MM.1S (cell line): ENCODE measurements around the gene EML6.

Experiments used
- DNase-seq: peaks from one replicate; pipeline ENCODE4 v3.0.0-alpha.2; 2015
- H2AFZ ChIP-seq: fragments of 300-600 bp; sonication (generic); 2 replicates; pipeline ENCODE4 v1.6.0; 2016; ENCODE audit warnings: antibody characterized with exemption, low read length
- H3F3A ChIP-seq: fragments of 300-600 bp; sonication (generic); 2 replicates; pipeline ENCODE4 v1.6.1; 2016; ENCODE audit warnings: mild to moderate bottlenecking, antibody characterized with exemption, low read length, moderate library complexity, mixed read lengths; ENCODE audit not compliant: insufficient read depth
- H3K27ac ChIP-seq: fragments of 300-600 bp; sonication (generic); 2 replicates; pipeline ENCODE4 v1.5.1; 2016; ENCODE audit warnings: mild to moderate bottlenecking, low read length
- H3K27me3 ChIP-seq: fragments of 300-600 bp; sonication (generic); replicated peaks from 2 replicates; pipeline ENCODE4 v1.6.0; 2016; ENCODE audit warnings: low read length; ENCODE audit not compliant: insufficient read depth
- H3K36me3 ChIP-seq: fragments of 300-600 bp; sonication (generic); replicated peaks from 2 replicates; pipeline ENCODE4 v1.6.1; 2016; ENCODE audit warnings: mild to moderate bottlenecking, low read length, mixed read lengths; ENCODE audit not compliant: insufficient read depth
- H3K4me1 ChIP-seq: fragments of 300-600 bp; sonication (generic); 2 replicates; pipeline ENCODE4 v1.6.1; 2016; ENCODE audit warnings: low read length, mixed read lengths
- H3K4me2 ChIP-seq: fragments of 300-600 bp; sonication (generic); 2 replicates; pipeline ENCODE4 v1.6.0; 2016; ENCODE audit warnings: low read depth, low read length
- H3K4me3 ChIP-seq: fragments of 300-600 bp; sonication (generic); 2 replicates; pipeline ENCODE4 v1.5.1; 2016; ENCODE audit warnings: low read length, mixed read lengths
- H3K79me2 ChIP-seq: fragments of 300-600 bp; sonication (generic); 2 replicates; pipeline ENCODE4 v1.6.1; 2016; ENCODE audit warnings: mixed run types, low read length, mixed read lengths
- H3K9ac ChIP-seq: fragments of 300-600 bp; sonication (generic); 2 replicates; pipeline ENCODE4 v1.6.1; 2016; ENCODE audit warnings: low read length, mixed read lengths
- H3K9me2 ChIP-seq: fragments of 300-600 bp; sonication (generic); replicated peaks from 2 replicates; pipeline ENCODE4 v1.6.1; 2016; ENCODE audit warnings: mild to moderate bottlenecking, low read length, mixed read lengths; ENCODE audit not compliant: insufficient read depth
- H3K9me3 ChIP-seq: fragments of 300-600 bp; sonication (generic); replicated peaks from 2 replicates; pipeline ENCODE4 v1.6.1; 2016; ENCODE audit warnings: mild to moderate bottlenecking, low read length, mixed read lengths; ENCODE audit not compliant: insufficient read depth
- H4K20me1 ChIP-seq: fragments of 300-600 bp; sonication (generic); 2 replicates; pipeline ENCODE4 v1.6.1; 2016; ENCODE audit warnings: mild to moderate bottlenecking, low read length, moderate library complexity, mixed read lengths; ENCODE audit not compliant: insufficient read depth
- CTCF ChIP-seq: fragments of 300-600 bp; sonication (generic); IDR thresholded peaks from 2 replicates; pipeline ENCODE4 v1.5.1; 2016; ENCODE audit warnings: antibody characterized with exemption, low read length, mixed read lengths
- EZH2 ChIP-seq: fragments of 300-600 bp; sonication (generic); optimal IDR thresholded peaks from 2 replicates; pipeline ENCODE3; 2017; ENCODE audit warnings: low read depth, mild to moderate bottlenecking, antibody characterized with exemption, low read length, mixed read lengths
- EZH2phosphoT487 ChIP-seq: fragments of 300-600 bp; sonication (generic); IDR thresholded peaks from 2 replicates; pipeline ENCODE4 v1.6.1; 2018; ENCODE audit warnings: antibody characterized with exemption, low read length

The EML6 gene

GRCh38 chr2:54676656-54677055 lies 46.8 kb upstream of the EML6 start:
- H3K9ac ChIP-seq: no peak overlapping the region
- no peak for DNase-seq
- H3K27ac ChIP-seq: no peak overlapping the region
- TF ChIP-seq EZH2 (no peak), CTCF (no peak), EZH2phosphoT487 (no peak)
- H3K4me3 ChIP-seq: no peak overlapping the region
- no peaks in the 10 kb centered on the region for H3K9me3 ChIP-seq
- H3K4me1 ChIP-seq: peaks cover 36% of the 10 kb centered on the region
- no peaks in the 10 kb centered on the region for H3K9me2 ChIP-seq
- no peaks in the 10 kb centered on the region for H3K79me2 ChIP-seq
- H4K20me1 ChIP-seq: no peaks in the 10 kb centered on the region
- H3K36me3 ChIP-seq: no peaks in the 10 kb centered on the region
- peak overlapping the region; percentile 19; the same call in 1 of the 2 replicates for H3K4me2 ChIP-seq
- H2AFZ ChIP-seq: no peak overlapping the region
- peaks cover 28% of the 10 kb centered on the region for H3F3A ChIP-seq
- no peaks in the 10 kb centered on the region for H3K27me3 ChIP-seq

GRCh38 chr2:54677476-54678265 lies 45.8 kb upstream of the EML6 start:
- Histone ChIP-seq H3K9ac (no peak overlapping the region), H3K9me3 (no peaks in the 10 kb centered on the region), H3K4me3 (no peak overlapping the region), H3K27ac (peak overlapping the region; percentile 19; the same call in 1 of the 2 replicates), H3K9me2 (no peaks in the 10 kb centered on the region), H3F3A (peaks cover 22% of the 10 kb centered on the region), H3K27me3 (no peaks in the 10 kb centered on the region), H3K36me3 (no peaks in the 10 kb centered on the region), H4K20me1 (no peaks in the 10 kb centered on the region), H3K4me2 (peak overlapping the region; percentile 19; the same call in 1 of the 2 replicates), H3K79me2 (no peaks in the 10 kb centered on the region), H2AFZ (peak overlapping the region; percentile 49; the same call in 1 of the 2 replicates), H3K4me1 (peaks cover 28% of the 10 kb centered on the region)
- no peak for TF ChIP-seq EZH2phosphoT487
- no peak for TF ChIP-seq EZH2
- TF ChIP-seq CTCF: no peak; the same call in 1 of the 2 replicates
- peak; percentile 33 for DNase-seq

- Histone ChIP-seq H3K4me1 (peaks cover 20% of the 10 kb centered on the region), H3K9me3 (no peaks in the 10 kb centered on the region), H3K4me3 (no peak overlapping the region), H3K27ac (no peak overlapping the region), H2AFZ (no peak overlapping the region), H3F3A (peaks cover 18% of the 10 kb centered on the region), H3K9ac (no peak overlapping the region), H3K27me3 (no peaks in the 10 kb centered on the region), H3K4me2 (no peak overlapping the region), H4K20me1 (no peaks in the 10 kb centered on the region), H3K9me2 (no peaks in the 10 kb centered on the region), H3K36me3 (no peaks in the 10 kb centered on the region), H3K79me2 (no peaks in the 10 kb centered on the region)
- DNase-seq: no peak
- no peak for TF ChIP-seq EZH2phosphoT487
- no peak for TF ChIP-seq CTCF
- TF ChIP-seq EZH2: no peak
These were observed 44.7 kb upstream of the EML6 start for GRCh38 chr2:54678719-54679118.
